ENCODE measurements around the gene WDCP.
"Not testable (repeated sequence)": the region's sequence is repeated elsewhere in the genome, so short reads cannot be mapped to it uniquely, and the experiment has no call there.

The WDCP gene

DNA sequence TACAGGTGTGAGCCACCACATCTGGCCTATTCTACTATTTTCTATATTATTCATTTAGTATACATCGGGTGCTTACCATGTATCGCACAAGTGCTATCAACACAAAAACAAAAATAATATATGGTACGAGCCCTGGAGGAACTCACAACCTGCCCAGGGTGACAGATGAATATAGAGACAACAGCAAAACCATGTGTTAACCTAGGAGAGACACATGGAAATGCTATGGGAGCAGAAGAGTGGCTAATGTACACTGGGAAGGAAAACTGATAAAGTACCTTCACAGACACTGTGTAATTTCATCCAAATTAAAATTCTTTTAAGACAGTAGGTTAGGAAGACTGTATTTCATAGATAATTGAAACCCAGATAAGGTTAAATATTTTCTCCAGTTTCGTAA is 25.1 kb upstream of the WDCP start:
- no peak for DNase-seq (ENCODE audit: low read depth in 2 of 2, low spot score in 1 of 2)

DNA sequence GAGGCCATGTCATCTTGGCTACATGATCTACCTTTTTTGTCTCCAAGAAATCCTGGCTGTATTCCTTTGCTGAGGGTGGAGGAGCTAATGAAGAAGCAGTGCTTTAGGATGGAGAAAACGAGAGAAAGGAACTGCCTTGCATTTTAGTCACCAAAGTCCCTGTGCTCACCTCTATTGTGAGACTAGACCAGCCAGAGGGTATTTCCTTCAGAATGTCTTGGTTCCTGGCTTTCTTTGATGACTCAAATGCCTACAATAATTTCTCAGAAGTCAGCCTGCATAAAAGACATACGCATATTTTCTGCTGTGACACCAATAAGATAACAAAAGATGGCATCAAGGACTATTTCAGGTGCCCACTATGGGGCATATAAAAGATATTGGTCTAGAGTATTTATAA is 18.1 kb upstream of the WDCP start:
- no peak for DNase-seq (ENCODE audit: low read depth in 2 of 2, low spot score in 1 of 2)

DNA sequence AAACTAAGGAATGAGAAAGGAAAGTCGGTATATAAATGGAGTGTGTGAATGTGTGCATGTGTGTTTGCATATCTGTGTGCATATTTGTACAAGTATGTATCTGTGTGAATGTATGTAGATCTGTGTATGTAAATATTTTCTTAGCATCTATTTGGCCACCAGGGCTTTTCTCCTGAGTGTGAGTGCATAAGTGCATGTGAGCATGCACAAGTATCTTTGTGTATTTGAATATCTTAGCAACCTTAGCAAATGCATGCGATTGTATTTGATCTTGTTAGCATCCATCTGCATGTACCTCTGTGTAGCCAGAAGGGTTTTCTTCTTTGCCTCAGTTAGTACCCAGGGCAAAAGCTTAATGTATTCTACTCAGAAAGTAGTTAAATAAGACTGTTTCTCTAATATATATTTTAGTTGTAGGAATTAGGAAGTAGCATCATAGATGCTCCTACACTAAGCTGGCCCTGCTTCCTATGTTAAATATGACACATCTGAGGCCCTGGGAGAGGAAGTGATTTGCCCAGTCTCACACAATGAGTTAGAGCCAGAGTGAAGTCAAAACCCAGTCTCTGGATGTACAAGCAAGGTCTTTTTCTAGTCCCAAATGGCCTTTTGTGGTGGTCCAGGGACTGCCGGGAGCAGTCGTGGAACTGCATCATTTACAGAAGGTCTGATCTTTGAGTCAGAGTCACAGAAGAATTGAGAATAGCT is 11.5 kb upstream of the WDCP start:
- no peak for DNase-seq (ENCODE audit: low read depth in 2 of 2, low spot score in 1 of 2)

DNA sequence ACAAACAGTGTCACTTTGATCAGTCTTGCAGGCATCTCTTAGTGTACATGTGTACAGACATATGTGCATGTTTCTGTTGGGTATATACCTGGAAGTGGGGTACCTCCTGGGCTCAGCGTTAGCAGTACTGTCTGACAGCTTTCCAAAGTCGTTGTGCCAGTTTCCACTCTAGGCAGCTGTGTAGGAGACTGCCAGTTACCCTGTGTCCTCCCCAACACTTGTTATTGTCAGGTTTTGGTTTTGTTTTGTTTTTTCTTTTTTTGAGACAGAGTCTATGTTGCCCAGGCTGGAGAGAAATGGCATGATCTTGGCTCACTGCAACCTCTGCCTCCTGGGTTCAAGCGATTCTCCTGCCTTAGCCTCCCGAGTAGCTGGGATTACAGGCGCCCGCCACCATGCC is 8.6 kb upstream of the WDCP start:
- DNase-seq (ENCODE audit: low read depth in 2 of 2, low spot score in 1 of 2), result no peak

DNA sequence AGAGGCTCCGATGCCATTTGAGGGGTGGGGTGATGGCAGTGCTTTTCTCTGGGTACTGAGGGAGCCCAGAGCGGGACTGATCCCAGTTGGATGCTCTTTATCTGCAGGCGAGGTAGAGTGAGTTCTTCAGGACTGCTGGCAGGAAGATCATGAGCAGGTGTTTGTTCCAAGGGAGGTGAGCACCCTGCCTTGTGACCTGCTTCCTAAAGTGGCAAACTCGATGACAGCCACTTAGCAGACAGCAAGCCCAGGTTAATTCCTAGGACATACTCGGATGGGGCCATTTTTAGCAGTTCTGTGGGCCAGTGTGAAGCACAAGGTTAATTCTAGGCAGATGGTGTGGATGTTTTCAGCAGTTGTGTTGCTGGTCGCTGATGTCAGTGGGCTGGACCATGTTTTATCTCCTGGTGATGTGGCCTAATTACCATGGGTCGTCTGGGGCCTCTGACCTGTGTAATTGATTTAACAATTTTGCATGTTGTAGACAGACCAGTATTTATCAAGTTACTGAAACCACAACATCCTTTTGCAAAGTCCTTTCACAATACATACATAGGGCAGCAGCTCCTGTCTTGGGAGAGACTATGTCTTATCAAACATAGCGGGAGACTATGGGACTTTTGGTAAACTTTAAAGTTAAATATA is 7.3 kb upstream of the WDCP start:
- no peak for DNase-seq (ENCODE audit: low read depth in 2 of 2, low spot score in 1 of 2)

DNA sequence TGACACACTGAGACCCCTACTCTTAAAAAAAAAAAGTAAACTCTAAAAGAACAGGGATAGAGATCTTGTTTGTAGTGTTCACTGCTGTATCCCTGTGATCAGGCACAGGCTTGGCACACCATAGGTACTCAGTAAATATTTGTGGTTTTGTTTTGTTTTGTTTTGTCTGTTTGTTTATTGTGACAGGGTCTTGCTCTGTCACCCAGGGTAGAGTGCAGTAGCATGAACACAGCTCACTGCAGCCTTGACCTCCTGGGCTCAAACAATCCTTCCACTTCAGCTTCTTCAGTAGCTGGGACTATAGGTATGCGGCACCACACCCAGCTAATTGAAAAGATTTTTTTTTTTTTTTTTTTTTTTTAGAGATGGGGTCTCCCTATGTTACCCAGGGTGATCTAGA is 5.8 kb upstream of the WDCP start:
- DNase-seq (ENCODE audit: low read depth in 2 of 2, low spot score in 1 of 2), result no peak

DNA sequence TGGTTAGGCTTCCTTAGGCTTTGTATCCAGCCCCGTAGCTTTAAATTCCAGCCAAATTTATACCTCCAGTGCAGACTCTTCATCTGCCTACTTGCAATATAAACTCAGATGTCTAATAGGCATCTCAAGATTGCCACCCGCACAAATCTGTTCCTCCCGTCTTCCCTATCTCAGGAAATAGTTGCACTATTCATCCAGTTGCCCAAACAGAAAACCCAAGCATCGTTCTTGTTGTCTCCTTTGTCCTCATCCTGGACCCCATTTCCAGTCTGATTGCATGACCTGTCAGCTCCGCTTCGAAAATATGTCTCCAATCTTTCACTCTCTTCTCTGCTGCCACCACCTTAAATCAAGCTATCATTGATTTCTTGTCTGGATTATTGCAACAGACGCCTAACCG is 4.6 kb upstream of the WDCP start:
- no peak for DNase-seq (ENCODE audit: low read depth in 2 of 2, low spot score in 1 of 2)

DNA sequence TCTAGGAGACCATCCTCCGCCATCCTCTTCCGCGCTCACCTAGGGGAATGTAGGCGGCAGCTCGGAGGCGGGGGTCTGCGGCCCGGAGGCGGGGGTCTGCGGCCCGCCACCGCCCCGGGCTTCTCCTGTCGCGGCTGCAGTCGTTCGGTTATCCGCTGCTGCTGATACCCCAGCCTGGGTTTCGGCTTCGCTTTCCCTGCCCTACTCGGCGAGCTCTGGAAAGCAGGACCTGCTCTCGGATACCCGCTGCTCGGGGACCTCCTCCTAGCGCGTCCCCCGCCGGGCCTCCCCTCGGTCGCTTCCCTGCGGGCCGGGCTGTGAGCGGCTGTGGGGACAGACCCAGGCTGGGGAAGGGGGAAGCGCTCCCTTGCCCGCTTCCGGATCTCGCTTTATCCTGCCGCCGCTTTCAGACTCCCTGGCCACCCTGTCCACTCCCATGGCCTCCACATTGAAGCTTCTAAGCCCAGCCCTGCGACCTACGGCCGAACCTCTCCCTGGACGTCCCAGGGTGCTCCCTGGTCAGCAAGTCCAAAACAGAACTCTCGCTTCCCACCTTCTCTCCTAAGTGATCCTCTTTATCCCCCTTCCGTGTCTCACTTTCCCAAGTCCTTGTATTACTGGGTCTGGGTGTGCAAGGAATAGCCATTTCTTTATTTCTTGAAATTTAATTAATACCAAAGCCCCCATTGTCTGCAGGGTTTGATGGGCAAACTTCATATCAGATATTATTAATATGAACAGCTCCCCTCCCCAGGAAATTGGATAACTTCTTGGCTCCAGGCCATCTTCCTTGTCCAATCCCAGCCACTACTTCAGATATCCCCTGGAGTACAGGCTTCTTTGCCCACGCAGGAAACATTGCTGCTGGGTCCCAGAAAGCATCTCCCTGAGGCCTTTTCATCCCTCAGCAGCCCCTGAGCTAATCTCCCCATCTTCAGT is 3.1 kb upstream of the WDCP start:
- DNase-seq (ENCODE audit: low read depth in 2 of 2, low spot score in 1 of 2), result no peak

DNA sequence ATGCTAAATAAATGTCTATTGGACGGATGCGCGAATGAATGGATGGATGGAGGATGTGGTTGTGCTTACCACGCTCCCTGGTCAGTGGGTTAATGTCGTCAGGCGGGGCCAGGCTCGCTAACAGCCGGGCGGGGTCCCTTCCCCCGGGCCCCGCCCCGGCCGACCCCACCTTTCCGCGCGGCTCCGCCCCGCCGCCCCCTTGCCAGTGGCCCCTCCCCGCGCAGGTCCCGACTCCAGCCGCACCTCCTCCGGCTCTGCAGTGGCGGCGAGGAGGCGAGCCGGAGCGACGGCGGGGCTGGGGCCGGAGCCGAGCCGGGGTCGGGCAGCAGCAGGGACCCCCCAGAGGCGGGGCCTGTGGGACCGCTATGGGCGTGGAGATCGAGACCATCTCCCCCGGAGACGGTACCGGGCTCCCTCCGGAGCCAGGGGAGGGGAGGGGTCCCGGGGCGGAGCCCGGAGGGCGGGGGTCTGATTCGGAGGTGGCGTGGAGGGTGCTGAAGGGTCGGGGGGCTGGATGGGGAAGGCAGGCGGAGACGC is 2.4 kb upstream of the WDCP start, which contains the start of gene FKBP1B:
Gene FKBP1B (plus strand): TSS at position 257 of the 537 bp plus-strand sequence. CDS start 109 bp downstream, at position 366.
- peak in 1 of 2 donors; percentile 21 for DNase-seq (ENCODE audit: low read depth in 2 of 2, low spot score in 1 of 2)

DNA sequence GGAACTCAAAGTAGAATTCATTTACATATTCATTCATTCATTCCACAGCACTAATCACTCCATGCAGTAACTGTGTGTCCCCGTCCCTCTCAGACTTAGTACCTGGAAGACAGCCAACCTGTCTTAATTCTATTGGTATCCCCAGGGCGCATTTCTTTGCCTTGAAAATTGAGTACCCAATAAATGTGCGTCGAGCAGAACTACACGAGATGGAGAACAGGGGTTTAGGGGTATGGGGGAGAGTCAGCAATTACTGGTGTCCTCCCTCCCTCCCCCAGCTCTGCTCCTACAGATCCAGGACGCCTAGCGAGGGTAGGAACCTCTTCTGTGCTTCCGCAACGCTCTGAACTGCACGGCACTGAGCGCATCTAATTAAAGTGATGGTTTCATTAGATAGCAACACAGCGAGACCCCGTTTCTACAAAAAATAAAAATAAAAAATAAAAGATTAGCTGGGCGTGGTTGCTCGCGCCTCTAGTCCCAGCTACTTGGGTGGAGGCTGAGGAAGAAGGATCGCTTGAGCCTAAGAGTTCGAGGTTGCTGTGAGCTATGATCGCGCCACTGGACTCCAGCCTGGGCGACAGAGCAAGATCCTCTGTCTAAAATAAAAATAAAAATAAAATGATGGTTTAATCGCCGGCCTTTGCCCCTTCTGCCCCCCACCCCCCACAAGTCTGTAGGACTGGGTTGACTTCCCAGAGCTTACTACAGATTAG is 1.7 kb upstream of the WDCP start:
- no peak for DNase-seq (ENCODE audit: low read depth in 2 of 2, low spot score in 1 of 2)

DNA sequence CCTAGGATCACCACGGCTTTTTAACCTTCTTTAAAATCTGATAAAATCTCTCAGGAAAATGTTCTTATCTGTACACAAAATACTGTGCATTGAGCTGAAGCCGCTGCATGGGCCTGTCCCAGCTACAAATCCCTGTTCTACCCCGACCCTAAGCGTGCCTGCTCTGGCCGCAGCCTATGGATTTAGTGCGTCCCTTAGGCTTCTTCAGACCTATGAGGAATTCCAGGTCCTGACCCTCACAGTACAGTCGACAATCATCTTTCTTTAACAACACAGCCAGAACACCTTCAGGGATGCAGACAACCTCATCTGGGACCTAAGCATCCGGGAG is 477 bp upstream of the WDCP start:
- DNase-seq (ENCODE audit: low read depth in 2 of 2, low spot score in 1 of 2), result no peak

DNA sequence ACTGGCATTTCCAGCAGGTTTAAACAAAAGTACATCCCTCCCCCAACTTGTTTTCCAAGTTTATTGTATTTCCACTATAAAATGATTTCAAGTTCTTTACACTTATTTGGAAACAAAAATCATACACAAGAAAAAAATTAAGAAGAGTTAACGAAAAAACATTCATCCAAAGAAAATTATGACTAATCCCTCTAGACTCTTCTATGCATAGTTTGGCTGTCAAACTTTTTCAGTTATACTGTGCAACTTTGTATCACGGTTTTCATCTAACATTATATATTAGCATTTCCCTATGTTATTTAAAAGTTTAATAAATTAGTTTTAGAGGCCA is 627 bp downstream of the WDCP start:
- no peak for DNase-seq (ENCODE audit: low read depth in 2 of 2, low spot score in 1 of 2)

DNA sequence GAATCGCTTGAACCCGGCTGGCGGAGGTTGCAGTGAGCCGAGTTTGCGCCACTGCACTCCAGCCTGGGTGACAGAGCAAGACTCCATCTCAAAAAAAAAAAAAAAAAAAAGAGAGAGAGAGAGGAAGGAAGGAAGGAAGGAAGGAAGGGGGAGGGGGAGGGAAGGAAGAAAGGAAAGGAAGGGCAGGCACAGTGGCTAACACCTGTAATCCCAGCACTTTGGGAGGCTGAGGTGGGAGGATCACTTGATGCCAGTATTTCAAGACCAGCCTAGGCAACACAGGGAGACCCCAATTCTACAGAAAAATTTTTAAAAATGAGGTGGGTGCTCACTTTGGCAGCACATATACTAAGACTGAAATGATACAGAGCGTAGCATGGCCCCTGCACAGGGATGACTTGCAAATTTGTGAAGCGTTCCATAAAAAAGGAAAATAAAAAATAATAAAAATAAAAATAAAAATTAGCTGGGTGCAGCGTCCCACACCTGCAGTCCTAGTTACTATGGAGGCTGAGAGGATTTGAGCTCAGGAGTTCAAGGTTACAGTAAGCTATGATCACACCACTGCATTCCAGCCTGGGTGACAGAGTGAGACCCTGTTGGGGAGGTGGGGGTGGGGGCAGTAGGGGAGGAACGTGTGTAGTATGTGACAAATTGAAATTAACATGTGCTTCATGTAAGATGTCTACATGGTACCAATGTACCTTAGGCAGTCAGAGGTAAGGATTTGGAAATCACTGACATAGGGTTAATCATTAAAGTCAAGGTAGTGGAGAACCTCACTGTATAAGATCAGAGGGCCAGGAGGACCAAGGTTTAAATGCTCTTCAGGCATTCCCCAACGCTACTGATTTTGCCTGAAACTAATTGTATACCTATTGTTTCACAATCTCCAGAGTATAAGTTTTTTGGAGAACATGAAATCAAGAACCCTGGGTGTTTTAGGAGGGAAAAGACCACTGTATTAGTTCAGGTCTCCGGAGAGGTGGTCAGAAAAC is 1.4 kb downstream of the WDCP start:
- DNase-seq (ENCODE audit: low read depth in 2 of 2, low spot score in 1 of 2), result no peak

DNA sequence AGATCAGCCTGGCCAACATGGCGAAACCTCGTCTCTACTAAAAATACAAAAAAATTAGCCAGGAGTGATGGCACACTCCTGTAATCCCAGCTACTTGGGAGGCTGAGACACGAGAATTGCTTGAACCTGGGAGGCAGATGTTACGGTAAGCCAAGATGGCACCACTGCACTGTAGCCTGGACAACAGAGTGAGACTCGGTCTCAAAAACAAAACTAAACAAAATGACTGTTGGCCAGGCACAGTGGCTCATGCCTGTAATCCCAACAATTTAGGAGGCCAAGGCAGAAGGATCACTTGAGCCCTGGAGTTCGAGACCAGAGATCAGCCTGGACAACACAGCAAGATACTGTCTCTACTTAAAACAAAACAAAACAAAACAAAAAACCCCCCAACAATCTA is 4.1 kb downstream of the WDCP start:
- DNase-seq (ENCODE audit: low read depth in 2 of 2, low spot score in 1 of 2), result not testable (repeated sequence)

DNA sequence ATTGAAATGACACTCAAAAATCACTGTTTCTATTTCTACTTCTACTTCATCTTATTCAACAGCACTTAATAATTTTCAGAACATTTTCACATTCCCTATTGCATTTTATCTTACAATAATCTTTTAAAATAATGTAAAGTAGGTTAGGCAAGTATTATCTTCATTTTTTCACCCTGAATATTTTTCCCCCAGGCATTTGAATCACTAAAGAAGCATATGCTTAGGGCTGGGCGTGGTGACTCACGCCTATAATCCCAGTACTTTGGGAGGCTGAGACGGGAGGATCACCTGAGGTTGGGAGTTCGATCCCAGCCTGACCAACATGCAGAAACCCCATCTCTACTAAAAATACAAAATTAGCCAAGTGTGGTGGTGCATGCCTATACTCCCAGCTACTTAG is 6.7 kb downstream of the WDCP start:
- no peak for DNase-seq (ENCODE audit: low read depth in 2 of 2, low spot score in 1 of 2)

DNA sequence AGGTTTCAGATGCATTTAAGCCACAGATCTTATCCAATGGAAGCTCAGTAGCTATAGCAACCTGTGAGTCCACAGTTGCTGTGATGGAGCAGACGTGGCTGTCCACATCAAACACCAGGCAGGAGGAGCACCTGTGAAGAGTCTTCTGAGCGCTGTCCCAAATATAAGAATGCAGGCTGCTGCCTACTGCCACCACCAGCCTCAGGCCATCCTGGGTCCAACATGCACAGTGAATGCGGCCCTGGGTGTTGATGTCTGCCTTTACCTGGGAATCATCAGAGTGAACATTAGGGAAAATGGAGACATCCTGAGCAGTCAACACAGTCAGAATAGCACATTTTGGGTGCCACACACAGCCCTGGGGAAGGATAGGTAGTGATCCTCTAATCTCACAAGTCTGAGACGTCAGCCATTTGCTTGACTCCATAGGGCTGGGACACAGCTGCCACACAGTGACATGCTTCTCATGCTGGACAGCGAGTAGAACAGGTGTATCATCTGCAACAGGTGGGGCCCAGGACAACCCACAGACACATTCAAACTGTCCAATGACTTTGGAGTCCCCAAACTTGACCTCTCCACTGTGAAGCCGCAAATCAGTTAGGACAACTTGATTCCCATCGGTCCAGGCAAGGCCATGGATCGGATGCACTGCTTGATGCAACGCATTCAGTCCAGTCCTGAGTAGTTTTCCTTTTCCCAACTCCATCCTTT is 8.2 kb downstream of the WDCP start:
- DNase-seq (ENCODE audit: low read depth in 2 of 2, low spot score in 1 of 2), result no peak

DNA sequence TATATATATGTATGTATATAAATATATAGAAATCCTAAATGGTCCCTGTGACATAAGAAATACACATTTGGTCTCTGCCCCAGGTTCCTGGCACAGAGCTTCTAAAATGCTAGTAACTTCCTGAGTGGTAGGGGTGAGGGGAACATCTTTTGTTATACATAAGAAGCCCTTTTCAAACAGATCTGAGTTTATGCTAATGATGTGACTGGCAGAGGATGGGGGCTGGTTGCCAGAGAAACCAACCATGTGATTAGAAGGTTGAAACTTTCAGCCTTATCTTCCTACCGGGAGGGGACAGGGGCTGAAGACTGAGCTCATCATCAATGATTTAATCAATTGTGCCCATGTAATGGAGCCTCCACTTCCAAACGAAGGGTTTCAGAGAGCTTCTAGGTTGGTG is 21.0 kb downstream of the WDCP start:
- no peak for DNase-seq (ENCODE audit: low read depth in 2 of 2, low spot score in 1 of 2)

DNA sequence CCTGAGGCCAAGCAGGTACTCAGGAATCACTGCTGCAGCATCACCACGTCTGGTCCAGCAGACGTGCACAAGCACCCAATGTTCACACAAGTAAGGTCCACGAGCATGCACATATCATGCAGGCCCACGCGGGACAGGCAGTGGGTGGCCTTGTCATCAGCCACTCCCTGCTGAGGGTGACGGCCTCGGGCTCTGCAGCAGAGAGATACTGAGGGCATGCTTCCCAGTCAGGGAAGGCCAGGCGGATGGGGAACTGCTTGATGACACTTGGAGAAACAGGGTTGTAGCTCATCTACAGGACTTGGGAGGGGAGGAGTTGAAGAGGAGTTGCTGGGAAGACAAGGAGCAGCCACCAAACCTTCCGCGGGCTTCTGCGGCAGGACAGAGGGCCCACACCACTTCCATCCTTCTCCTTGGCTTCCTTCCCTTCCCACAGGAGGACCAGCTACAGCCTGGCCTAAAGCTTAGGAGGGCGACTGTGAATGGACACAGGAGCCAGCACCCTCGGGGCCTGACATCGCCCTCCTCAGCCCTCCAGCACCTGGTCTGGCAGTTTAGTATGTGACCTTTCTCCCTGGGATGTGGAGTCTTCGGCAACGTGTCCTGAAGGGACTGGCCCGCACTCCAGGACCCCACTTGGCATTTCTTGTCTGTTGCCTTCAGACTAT is 22.1 kb downstream of the WDCP start:
- DNase-seq (ENCODE audit: low read depth in 2 of 2, low spot score in 1 of 2), result no peak

DNA sequence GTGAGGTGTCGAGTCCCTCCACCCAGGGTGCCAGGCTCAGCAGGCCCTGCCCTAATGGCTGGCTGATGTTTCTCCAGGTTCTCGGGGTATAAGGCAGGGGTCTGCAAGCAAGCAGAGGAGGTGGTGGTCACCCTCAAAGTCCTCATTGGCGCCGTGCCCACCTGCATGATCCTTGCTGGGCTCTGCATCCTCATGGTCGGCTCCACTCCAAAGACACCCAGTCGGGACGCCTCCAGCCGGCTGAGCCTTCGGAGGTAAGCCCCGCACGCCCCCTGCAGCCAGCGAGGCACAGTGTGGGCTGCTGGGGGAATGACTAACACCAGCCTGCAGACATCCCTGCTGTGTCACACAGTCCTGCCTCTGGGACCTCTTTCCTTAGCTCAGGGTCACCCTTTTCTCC is 23.2 kb downstream of the WDCP start:
- DNase-seq (ENCODE audit: low read depth in 2 of 2, low spot score in 1 of 2), result no peak

Measured in stimulated activated CD8-positive, alpha-beta memory T cell treated with anti-CD3 and anti-CD28 coated beads, Interleukin-4, amount 100 ng/mL, for 4 hours (primary cell).